Left ventricle myocardium superior (tissue), 1 donor: ENCODE results near the gene SLC3A2. TPM values are rescaled to one million over a fixed set of nuclear protein-coding genes. Genes with fewer than 3 reads are reported as not detected.
A peak's percentile ranks its signal among the peaks of the same experiment; 100 is the strongest.

ENCODE experiments used
- ATAC-seq: fragments of 200-7000 bp; cut with Tn5 transposase; one replicate; pipeline ENCODE4 v1.9.1; 2020; ENCODE audit warnings: mild to moderate bottlenecking, moderate library complexity
- DNase-seq: peaks from one replicate; pipeline ENCODE4 v3.0.0-alpha.2; 2020
- intact Hi-C: fragments of 100-400 bp; cut with micrococcal nuclease; formaldehyde crosslinking; loops from one replicate; pipeline ENCODE4 v1.11.0; 2022
- total RNA-seq: library from RNA; stranded (reverse); fragmentation: NEBNext Ultra II Directional; extraction: Animal tissue kit (Norgen Biotek cat#: 25700); gene quantifications from one replicate; pipeline ENCODE4 v1.2.1, GENCODE V29; 2021
- donor health status: DM: no; HTN: yes; CAD: no; lungs with severe emphysema.

The SLC3A2 gene
- total RNA-seq, 1 donor from 2014 or later, result 36.4 TPM

GRCh38 chr11:62874851-62875250, 5.8 kb upstream of the SLC3A2 start:
- intact Hi-C loops, result no loop called here
- ATAC-seq (no peak), DNase-seq (no peak)

- intact Hi-C loops, result no loop called here
- no peak for DNase-seq
Measured at GRCh38 chr11:62875698-62876478, 4.8 kb upstream of the SLC3A2 start.

GRCh38 chr11:62876712-62877111, 4.0 kb upstream of the SLC3A2 start:
- DNase-seq, result no peak
- intact Hi-C loops, result no loop called here
- no peak for ATAC-seq

More at GRCh38 chr11:62875698-62876478, 4.8 kb upstream of the SLC3A2 start:
- ATAC-seq, result no peak

GRCh38 chr11:62879235-62879978, 1.3 kb upstream of the SLC3A2 start:
- DNase-seq, result no peak
- intact Hi-C loops, result no loop called here
- ATAC-seq, result no peak

GRCh38 chr11:62880231-62880802, 379 bp upstream of the SLC3A2 start:
- no peak for DNase-seq
- intact Hi-C loops, result no loop called here
- peak; percentile 28 for ATAC-seq

- ATAC-seq (peak; percentile 75), DNase-seq (peak; percentile 90)
- intact Hi-C loops, result no loop called here
Measured at GRCh38 chr11:62881579-62882430, 1.1 kb downstream of the SLC3A2 start.

GRCh38 chr11:62882431-62882749, 1.7 kb downstream of the SLC3A2 start:
- DNase-seq (no peak), ATAC-seq (no peak)
- intact Hi-C loops, result no loop called here

- ATAC-seq (no peak), DNase-seq (no peak)
- intact Hi-C loops, result no loop called here
Measured at GRCh38 chr11:62882788-62883501, 2.2 kb downstream of the SLC3A2 start.

- DNase-seq (no peak), ATAC-seq (no peak)
- intact Hi-C loops, result no loop called here
Measured at GRCh38 chr11:62883673-62884072, 3.0 kb downstream of the SLC3A2 start.

GRCh38 chr11:62885137-62885750, 4.5 kb downstream of the SLC3A2 start:
- intact Hi-C loops, result no loop called here
- DNase-seq, result no peak
- no peak for ATAC-seq

- intact Hi-C loops, result no loop called here
- no peak for DNase-seq
- no peak for ATAC-seq
Measured at GRCh38 chr11:62888406-62888805, 7.7 kb downstream of the SLC3A2 start.

- DNase-seq (no peak), ATAC-seq (no peak)
- intact Hi-C loops, result no loop called here
Measured at GRCh38 chr11:62889126-62889483, 8.4 kb downstream of the SLC3A2 start.

- ATAC-seq (peak; percentile 6), DNase-seq (no peak)
- intact Hi-C loops, result no loop called here
Measured at GRCh38 chr11:62889484-62890437, 9.1 kb downstream of the SLC3A2 start.

GRCh38 chr11:62892077-62892922, 11.6 kb downstream of the SLC3A2 start:
- DNase-seq (no peak), ATAC-seq (no peak)
- intact Hi-C loops, result no loop called here

GRCh38 chr11:62895501-62895900, 14.8 kb downstream of the SLC3A2 start:
- intact Hi-C loops, result no loop called here
- no peak for ATAC-seq

GRCh38 chr11:62896049-62896448, 15.4 kb downstream of the SLC3A2 start:
- intact Hi-C loops, result no loop called here
- no peak for DNase-seq
- ATAC-seq, result no peak

More at GRCh38 chr11:62895501-62895900, 14.8 kb downstream of the SLC3A2 start:
- DNase-seq, result no peak

- DNase-seq (no peak), ATAC-seq (no peak)
- intact Hi-C loops, result no loop called here
Measured at GRCh38 chr11:62897311-62897710, 16.6 kb downstream of the SLC3A2 start.
